ENCODE measurements around the gene CAPN14. TPM values are rescaled to one million over a fixed set of nuclear protein-coding genes. Genes with fewer than 3 reads are reported as not detected.

CAPN14 gene
- total RNA-seq, 1 donor from 2014 or later = 0.20 TPM

GRCh38 chr2:31226266-31226665, 9.0 kb upstream of the CAPN14 start:
- no peak for DNase-seq (ENCODE audit: low read depth)

GRCh38 chr2:31223749-31224148, 6.4 kb upstream of the CAPN14 start:
- DNase-seq (ENCODE audit: low read depth) = no peak

- DNase-seq (ENCODE audit: low read depth) = no peak
These were observed 5.7 kb upstream of the CAPN14 start for GRCh38 chr2:31223026-31223425.

GRCh38 chr2:31222071-31222470, 4.8 kb upstream of the CAPN14 start:
- DNase-seq (ENCODE audit: low read depth) = no peak

- no peak for DNase-seq (ENCODE audit: low read depth)
These were observed 4.2 kb upstream of the CAPN14 start for GRCh38 chr2:31221544-31221943.

- peak; percentile 79 for DNase-seq (ENCODE audit: low read depth)
These were observed 2.0 kb upstream of the CAPN14 start for GRCh38 chr2:31219131-31219969.

GRCh38 chr2:31216734-31217133, 581 bp downstream of the CAPN14 start:
- no peak for DNase-seq (ENCODE audit: low read depth)

- DNase-seq (ENCODE audit: low read depth) = no peak
These were observed 2.8 kb downstream of the CAPN14 start for GRCh38 chr2:31214444-31214915.

GRCh38 chr2:31213601-31214443, 3.5 kb downstream of the CAPN14 start:
- DNase-seq (ENCODE audit: low read depth) = peak; percentile 15

- no peak for DNase-seq (ENCODE audit: low read depth)
These were observed 4.4 kb downstream of the CAPN14 start for GRCh38 chr2:31212659-31213600.

GRCh38 chr2:31208240-31208639, 9.1 kb downstream of the CAPN14 start:
- no peak for DNase-seq (ENCODE audit: low read depth)

GRCh38 chr2:31207790-31208189, 9.5 kb downstream of the CAPN14 start:
- DNase-seq (ENCODE audit: low read depth) = peak; percentile 59

GRCh38 chr2:31205613-31206012, 11.7 kb downstream of the CAPN14 start:
- no peak for DNase-seq (ENCODE audit: low read depth)

- no peak for DNase-seq (ENCODE audit: low read depth)
These were observed 12.1 kb downstream of the CAPN14 start for GRCh38 chr2:31205186-31205585.

GRCh38 chr2:31204783-31205182, 12.5 kb downstream of the CAPN14 start:
- DNase-seq (ENCODE audit: low read depth) = no peak

GRCh38 chr2:31203916-31204315, 13.4 kb downstream of the CAPN14 start:
- no peak for DNase-seq (ENCODE audit: low read depth)

GRCh38 chr2:31202833-31203232, 14.5 kb downstream of the CAPN14 start:
- DNase-seq (ENCODE audit: low read depth) = no peak

GRCh38 chr2:31202041-31202440, 15.3 kb downstream of the CAPN14 start:
- DNase-seq (ENCODE audit: low read depth) = no peak

- DNase-seq (ENCODE audit: low read depth) = no peak
These were observed 16.3 kb downstream of the CAPN14 start for GRCh38 chr2:31200972-31201371.

GRCh38 chr2:31199206-31199605, 18.1 kb downstream of the CAPN14 start:
- no peak for DNase-seq (ENCODE audit: low read depth)

- DNase-seq (ENCODE audit: low read depth) = no peak
These were observed 19.6 kb downstream of the CAPN14 start for GRCh38 chr2:31197669-31198068.

GRCh38 chr2:31197166-31197565, 20.1 kb downstream of the CAPN14 start:
- peak; percentile 41 for DNase-seq (ENCODE audit: low read depth)

Data from renal cortical epithelial cell (primary cell).